ENCODE results near the gene ATP8A2.
"Not testable (repeated sequence)": the region's sequence is repeated elsewhere in the genome, so short reads cannot be mapped to it uniquely, and the experiment has no call there.

The ATP8A2 gene

GRCh38 chr13:26036383-26036782 is 664.6 kb downstream of the ATP8A2 start:
- no peak for DNase-seq (ENCODE audit: low read depth in 2 of 2)

GRCh38 chr13:26037302-26037701 is 665.5 kb downstream of the ATP8A2 start:
- no peak for DNase-seq (ENCODE audit: low read depth in 2 of 2)

GRCh38 chr13:26038931-26039475 is 667.2 kb downstream of the ATP8A2 start:
- DNase-seq (ENCODE audit: low read depth in 2 of 2), result no peak

DNA sequence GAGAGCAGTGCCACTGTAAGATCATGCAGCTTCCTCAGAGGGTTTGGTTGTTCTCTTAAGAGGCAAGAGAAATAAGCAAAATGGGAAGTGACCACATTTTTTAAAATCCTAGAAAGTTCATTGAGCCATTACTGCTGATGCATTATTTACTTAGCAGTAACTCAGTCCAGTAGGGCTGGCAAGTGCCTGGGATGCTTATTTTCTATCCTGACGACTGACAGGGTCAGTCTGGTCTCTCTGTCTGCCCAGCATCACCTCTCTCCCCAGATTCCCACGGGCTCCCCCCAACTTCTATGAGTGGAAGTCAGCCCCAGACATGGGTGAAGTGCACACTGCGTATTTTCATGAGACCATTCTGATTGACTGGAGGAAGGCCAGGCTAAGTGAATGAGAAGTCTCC is 669.7 kb downstream of the ATP8A2 start:
- DNase-seq (ENCODE audit: low read depth in 2 of 2), result no peak

DNA sequence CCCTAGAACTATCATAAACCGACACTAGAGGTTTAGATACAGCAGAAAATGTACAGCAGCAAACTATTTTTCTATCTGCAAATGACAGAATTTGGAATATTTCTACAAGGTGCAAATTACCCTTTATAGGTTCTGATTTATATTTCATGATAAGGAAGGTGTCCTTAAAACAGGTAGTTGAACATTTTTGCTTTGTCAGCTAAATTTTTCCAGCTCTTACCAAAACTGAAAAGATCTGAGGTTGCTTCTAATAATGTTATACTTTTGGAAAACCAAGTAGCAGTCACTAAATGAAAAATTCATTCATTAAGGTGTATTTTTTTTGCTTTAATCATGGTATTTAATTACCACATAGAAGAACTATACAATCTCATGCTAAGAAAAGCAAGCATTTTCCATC is 671.0 kb downstream of the ATP8A2 start:
- DNase-seq (ENCODE audit: low read depth in 2 of 2), result no peak

GRCh38 chr13:26045142-26045541 is 673.4 kb downstream of the ATP8A2 start:
- DNase-seq (ENCODE audit: low read depth in 2 of 2), result no peak

DNA sequence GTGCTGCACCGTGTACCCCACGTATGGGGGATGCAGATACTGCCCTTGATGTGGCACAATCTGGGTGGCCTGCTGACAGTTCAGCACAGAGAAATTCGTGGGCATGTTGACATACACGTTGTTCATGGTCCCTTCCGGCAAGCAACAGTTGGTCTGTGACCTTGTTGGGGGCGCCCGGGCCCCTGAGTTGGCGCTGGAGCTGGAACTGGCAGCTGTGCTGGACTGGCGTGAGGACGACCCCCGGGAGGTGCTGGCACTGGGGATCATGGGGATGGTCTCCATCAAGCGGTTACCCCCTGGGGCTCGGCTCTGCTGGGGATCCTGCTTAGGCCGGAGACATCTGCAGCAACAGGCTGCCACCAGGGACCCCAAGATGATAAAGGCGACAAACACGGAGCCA is 674.9 kb downstream of the ATP8A2 start:
- no peak for DNase-seq (ENCODE audit: low read depth in 2 of 2)

GRCh38 chr13:26047040-26047439 is 675.3 kb downstream of the ATP8A2 start:
- DNase-seq (ENCODE audit: low read depth in 2 of 2), result no peak

DNA sequence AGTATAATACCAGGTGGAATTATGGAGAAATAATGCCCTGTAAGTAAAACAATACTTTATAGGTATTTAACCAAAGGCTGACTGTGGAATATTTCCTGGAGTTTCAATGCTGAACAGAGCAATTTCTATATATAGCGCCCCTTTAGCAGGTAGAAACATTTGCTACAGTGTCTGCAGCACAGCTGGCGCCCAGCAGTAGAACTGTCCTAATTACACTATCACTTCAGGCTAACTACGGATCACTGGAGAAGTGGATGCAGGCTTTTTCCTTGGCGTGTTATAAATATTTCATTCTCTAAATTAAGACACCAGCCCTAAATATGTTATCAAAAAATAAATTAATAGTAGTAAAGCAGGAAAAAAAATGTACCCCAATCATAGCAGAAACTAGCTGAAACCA is 677.0 kb downstream of the ATP8A2 start:
- no peak for DNase-seq (ENCODE audit: low read depth in 2 of 2)

DNA sequence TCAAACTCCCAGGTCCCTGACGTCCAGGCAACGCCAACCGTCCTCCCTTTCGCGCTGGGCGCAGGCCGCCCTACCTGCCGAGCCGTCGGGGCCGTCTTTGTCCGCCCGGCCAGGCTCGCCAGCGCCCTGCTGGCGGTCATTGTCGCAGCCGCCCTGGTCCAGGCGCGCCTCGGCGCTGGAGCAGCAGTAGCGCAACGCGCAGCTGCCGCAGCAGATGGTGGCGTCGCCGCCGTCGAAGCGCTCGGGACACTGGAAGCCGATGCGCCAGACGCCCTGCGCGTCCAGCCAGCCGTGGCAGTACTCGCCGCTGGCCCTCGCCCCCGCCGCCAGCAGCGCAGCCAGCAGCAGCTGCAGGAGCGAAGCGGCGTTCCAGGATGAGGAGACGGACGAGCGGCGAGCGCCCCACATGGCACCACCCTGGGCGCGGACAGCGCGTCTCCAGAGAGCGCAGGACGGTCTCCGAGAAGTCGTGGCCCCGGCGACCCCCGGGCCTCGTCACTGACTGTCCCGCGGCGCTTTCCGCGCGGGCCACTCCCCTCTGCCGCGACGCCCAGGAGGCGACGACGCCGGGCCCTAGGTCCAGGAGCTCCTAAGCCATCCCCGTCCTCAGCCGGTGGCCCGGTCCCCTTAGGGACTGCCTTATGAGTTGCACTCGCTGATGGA is 678.9 kb downstream of the ATP8A2 start:
- DNase-seq (ENCODE audit: low read depth in 2 of 2), result no peak

GRCh38 chr13:26051231-26051656 is 679.5 kb downstream of the ATP8A2 start:
- no peak for DNase-seq (ENCODE audit: low read depth in 2 of 2)

- DNase-seq (ENCODE audit: low read depth in 2 of 2), result peak in 1 of 2 donors; percentile 35
These were observed 680.0 kb downstream of the ATP8A2 start, which contains the start of gene SHISA2 for GRCh38 chr13:26051657-26052311. Gene SHISA2, minus strand, starts transcription at chr13:26052016. Its CDS starts 1,041 bp downstream, at chr13:26050975.

DNA sequence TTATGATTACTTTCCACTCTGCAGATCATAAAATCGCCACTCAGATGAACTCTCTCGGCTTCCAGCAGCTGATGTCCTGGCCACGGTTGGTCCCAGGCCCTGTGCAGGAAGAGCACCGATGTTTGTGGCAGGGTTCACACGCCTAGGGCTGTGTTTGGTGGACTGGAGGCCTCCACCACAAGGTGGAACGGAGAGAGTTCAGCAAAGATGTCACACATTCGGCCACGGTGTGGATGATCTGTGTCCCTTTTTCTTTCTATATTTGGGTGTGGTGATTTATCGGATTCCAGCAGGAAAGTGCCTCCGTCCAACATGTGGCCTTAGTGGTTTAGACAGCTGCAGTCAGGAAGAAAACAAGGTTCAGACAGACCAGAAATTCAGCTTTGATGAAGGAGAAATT is 680.6 kb downstream of the ATP8A2 start:
- no peak for DNase-seq (ENCODE audit: low read depth in 2 of 2)

DNA sequence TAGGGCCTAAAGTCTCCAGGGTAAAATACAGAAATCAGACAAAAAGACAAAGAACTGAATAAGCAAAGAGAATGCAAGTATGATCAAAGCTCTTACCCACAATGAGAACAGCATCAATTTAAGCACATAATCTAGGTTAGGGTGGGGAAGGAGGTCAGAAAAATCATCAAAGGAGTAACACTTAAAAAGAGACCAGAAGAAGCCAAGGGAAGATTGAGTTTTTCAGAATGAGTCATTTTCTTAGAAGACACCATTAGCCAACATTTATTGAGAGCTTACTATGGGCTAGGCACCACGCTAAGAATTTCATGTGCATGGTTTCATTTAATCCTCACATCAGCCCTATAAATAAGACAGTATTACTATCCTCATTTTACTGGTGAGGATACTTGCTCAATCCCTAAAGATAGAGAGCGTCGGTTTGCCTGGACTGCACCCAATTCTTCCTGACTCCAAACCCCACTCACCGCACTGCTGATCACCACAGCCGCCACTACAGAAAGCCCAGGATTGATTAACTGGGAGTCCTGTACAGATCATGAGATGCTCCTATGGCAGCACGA is 681.7 kb downstream of the ATP8A2 start:
- no peak for DNase-seq (ENCODE audit: low read depth in 2 of 2)

DNA sequence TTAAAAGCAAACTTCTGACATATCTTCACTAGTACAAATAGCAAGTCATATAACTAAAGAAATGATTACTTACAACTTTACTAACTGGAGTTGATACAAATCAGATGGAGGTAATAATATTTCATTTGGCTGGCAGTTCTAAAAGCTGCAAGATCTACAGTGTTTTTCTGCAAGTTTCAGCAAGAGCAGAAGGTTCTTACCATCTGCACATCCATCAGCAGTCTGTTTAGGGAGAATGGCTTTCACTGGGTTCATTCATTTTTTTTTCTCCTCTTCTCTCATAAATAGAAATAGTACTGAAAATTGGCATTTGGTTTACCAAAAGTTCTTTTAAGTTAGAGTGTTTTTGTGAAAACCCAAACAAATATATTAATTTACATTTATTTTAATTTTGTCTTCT is 683.1 kb downstream of the ATP8A2 start:
- DNase-seq (ENCODE audit: low read depth in 2 of 2), result no peak

DNA sequence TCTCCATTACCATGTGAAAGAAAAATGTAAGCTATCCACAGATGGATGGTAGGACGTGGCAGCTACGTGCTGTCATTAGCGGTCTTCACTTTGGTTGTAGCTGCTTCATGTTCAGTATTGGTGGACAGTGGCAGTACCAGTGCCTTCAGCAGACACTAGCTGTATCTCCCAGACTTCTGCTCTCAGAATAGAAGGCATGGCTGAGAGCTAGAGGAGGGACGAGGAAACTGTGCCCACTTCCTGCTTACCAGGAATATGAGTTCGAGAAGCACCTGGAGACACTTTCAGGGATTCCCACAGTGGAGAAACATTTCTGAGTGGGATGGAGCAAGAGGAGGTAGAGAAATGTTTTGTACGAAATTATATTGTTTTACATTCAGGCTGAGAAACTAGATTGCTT is 686.9 kb downstream of the ATP8A2 start:
- DNase-seq (ENCODE audit: low read depth in 2 of 2), result no peak

GRCh38 chr13:26060357-26060756 is 688.6 kb downstream of the ATP8A2 start:
- DNase-seq (ENCODE audit: low read depth in 2 of 2), result no peak

GRCh38 chr13:26061256-26061655 is 689.5 kb downstream of the ATP8A2 start:
- DNase-seq (ENCODE audit: low read depth in 2 of 2), result no peak

GRCh38 chr13:26061947-26062346 is 690.2 kb downstream of the ATP8A2 start:
- DNase-seq (ENCODE audit: low read depth in 2 of 2), result no peak

GRCh38 chr13:26062853-26063444 is 691.2 kb downstream of the ATP8A2 start:
- DNase-seq (ENCODE audit: low read depth in 2 of 2), result no peak

GRCh38 chr13:26066492-26066891 is 694.7 kb downstream of the ATP8A2 start:
- not testable (repeated sequence) for DNase-seq (ENCODE audit: low read depth in 2 of 2)

- no peak for DNase-seq (ENCODE audit: low read depth in 2 of 2)
These were observed 695.8 kb downstream of the ATP8A2 start for GRCh38 chr13:26067601-26068000.

Measured in stimulated activated CD8-positive, alpha-beta memory T cell treated with anti-CD3 and anti-CD28 coated beads, Interleukin-15, amount 100 ng/mL, for 4 hours (primary cell).